SK-N-SH (cell line): ENCODE data around the gene COQ9. TPM values are rescaled to one million over a fixed set of nuclear protein-coding genes. Genes with fewer than 3 reads are reported as not detected.

ENCODE experiments used
- CTCF ChIA-PET: fragments of 300-600, 350-600 bp; formaldehyde crosslinking; extraction: SDS; loops from one replicate; lab custom pipeline; 2021; lab: Yijun Ruan, JAX
- POLR2A ChIA-PET: fragments of 350-600 bp; sonication (Branson Sonifier 250); formaldehyde crosslinking; extraction: SDS; loops from one replicate; lab custom pipeline; 2020; ENCODE audit warnings: antibody characterized with exemption, inconsistent platforms; lab: Yijun Ruan, JAX
- DNase-seq: peaks from one replicate; pipeline ENCODE4 v3.0.0; 2012
- H2AFZ ChIP-seq: fragments of 200-600 bp; sonication (generic); 2 replicates; pipeline ENCODE4 v1.8.1; 2016; ENCODE audit warnings: antibody characterized with exemption, mild to moderate bottlenecking, low read depth
- H3F3A ChIP-seq: fragments of 200-600 bp; sonication (generic); replicated peaks from 2 replicates; pipeline ENCODE3; 2016; ENCODE audit warnings: antibody characterized with exemption, mild to moderate bottlenecking; ENCODE audit not compliant: insufficient read depth
- H3K27ac ChIP-seq, 2 experiments: fragments of 200-500 bp in 1 of 2; fragments of 200-600 bp in 1 of 2; sonication (Bioruptor generic) in 1 of 2; sonication (generic), shearing (Covaris generic) in 1 of 2; 2 replicates each; pipeline versions ENCODE4 v1.5.1 to v1.6.1; 2014 to 2016; ENCODE audit warnings: low read depth in 2 of 2, inconsistent platforms in 1 of 2, low read length in 1 of 2, mild to moderate bottlenecking in 1 of 2, mixed read lengths in 1 of 2
- H3K27me3 ChIP-seq: fragments of 200-600 bp; sonication (generic), shearing (Covaris generic); 2 replicates; pipeline ENCODE4 v1.6.1; 2016; ENCODE audit warnings: mixed run types; ENCODE audit not compliant: insufficient read depth
- H3K36me3 ChIP-seq, 2 experiments: fragments of 200-500 bp in 1 of 2; fragments of 200-600 bp in 1 of 2; sonication (Bioruptor generic) in 1 of 2; sonication (generic) in 1 of 2; replicated peaks in 1 of 2; 2 replicates each; pipeline versions ENCODE3 to v1.5.1; 2014 to 2016; ENCODE audit warnings: low read length in 1 of 2, mild to moderate bottlenecking in 1 of 2; ENCODE audit not compliant: insufficient read depth in 2 of 2, control insufficient read depth in 1 of 2
- H3K4me1 ChIP-seq, 2 experiments: fragments of 200-500 bp in 1 of 2; fragments of 200-600 bp in 1 of 2; sonication (Bioruptor generic) in 1 of 2; sonication (generic), shearing (Covaris generic) in 1 of 2; 2 replicates each; pipeline versions ENCODE4 v1.5.1 to v1.6.1; 2014 to 2016; ENCODE audit warnings: low read depth in 1 of 2, low read length in 1 of 2, mixed run types in 1 of 2; ENCODE audit not compliant: insufficient read depth in 2 of 2, control insufficient read depth in 1 of 2
- H3K4me2 ChIP-seq: fragments of 200-600 bp; sonication (generic), shearing (Covaris generic); 2 replicates; pipeline ENCODE4 v1.6.1; 2017; ENCODE audit warnings: mixed run types
- H3K4me3 ChIP-seq, 2 experiments: fragments of 200-500 bp in 1 of 2; fragments of 200-600 bp in 1 of 2; sonication (Bioruptor generic) in 1 of 2; sonication (generic), shearing (Covaris generic) in 1 of 2; 2 replicates each; pipeline versions ENCODE4 v1.5.1 to v1.8.1; 2014 to 2016; ENCODE audit warnings: low read depth in 2 of 2, inconsistent platforms in 1 of 2, low read length in 1 of 2, mild to moderate bottlenecking in 1 of 2, mixed read lengths in 1 of 2, moderate library complexity in 1 of 2
- H3K79me2 ChIP-seq: fragments of 200-600 bp; sonication (generic); 2 replicates; pipeline ENCODE4 v1.8.1; 2017; ENCODE audit warnings: mild to moderate bottlenecking; ENCODE audit not compliant: insufficient read depth
- H3K9ac ChIP-seq: fragments of 200-600 bp; sonication (generic); 2 replicates; pipeline ENCODE4 v1.6.1; 2017; ENCODE audit warnings: mixed run types
- H3K9me2 ChIP-seq: fragments of 200-600 bp; sonication (generic); 2 replicates; pipeline ENCODE4 v1.6.1; 2017; ENCODE audit warnings: mixed run types
- H3K9me3 ChIP-seq: fragments of 200-600 bp; sonication (generic); 2 replicates; pipeline ENCODE4 v1.6.1; 2017; ENCODE audit warnings: mixed run types, mild to moderate bottlenecking, moderate library complexity
- H4K20me1 ChIP-seq: fragments of 200-600 bp; sonication (generic); 2 replicates; pipeline ENCODE4 v1.6.1; 2017; ENCODE audit warnings: mild to moderate bottlenecking, mixed run types; ENCODE audit not compliant: insufficient read depth
- ELF1 ChIP-seq: IDR thresholded peaks from 2 replicates; pipeline ENCODE4 v1.4.0; 2012
- EP300 ChIP-seq, 2 experiments: IDR thresholded peaks; 2 replicates each; pipeline versions ENCODE4 v1.4.0 to v1.6.1; 2012; ENCODE audit warnings: borderline replicate concordance in 1 of 2, low read depth in 1 of 2, low read length in 1 of 2
- EZH2phosphoT487 ChIP-seq: fragments of 200-600 bp; sonication (generic); IDR thresholded peaks from 2 replicates; pipeline ENCODE4 v1.6.1; 2017; ENCODE audit warnings: low read depth, mixed run types, mild to moderate bottlenecking, antibody characterized with exemption, moderate library complexity, borderline replicate concordance
- FOSL2 ChIP-seq: IDR thresholded peaks from 2 replicates; pipeline ENCODE4 v1.4.0; 2012; ENCODE audit warnings: low read depth, mild to moderate bottlenecking, moderate library complexity, borderline replicate concordance
- FOXJ3 ChIP-seq: sonication (generic); formaldehyde crosslinking; IDR thresholded peaks from 2 replicates; pipeline ENCODE4 v1.5.1; 2020; ENCODE audit warnings: mild to moderate bottlenecking, missing genetic modification reagents
- FOXM1 ChIP-seq: IDR thresholded peaks from 2 replicates; pipeline ENCODE4 v1.4.0; 2012; ENCODE audit warnings: low read depth, mild to moderate bottlenecking
- GATA2 ChIP-seq: sonication (generic); formaldehyde crosslinking; IDR thresholded peaks from 2 replicates; pipeline ENCODE4 v1.5.0; 2020; ENCODE audit warnings: mild to moderate bottlenecking, missing genetic modification reagents
- JUND ChIP-seq: IDR thresholded peaks from 2 replicates; pipeline ENCODE4 v1.4.0; 2012
- RAD21 ChIP-seq: IDR thresholded peaks from 2 replicates; pipeline ENCODE4 v1.6.1; 2012; ENCODE audit warnings: mild to moderate bottlenecking, low read length
- RCOR1 ChIP-seq: fragments of 150-350 bp; IDR thresholded peaks from 2 replicates; pipeline ENCODE4 v1.6.1; 2017; ENCODE audit warnings: antibody characterized with exemption, low read length
- TCF12 ChIP-seq: IDR thresholded peaks from 2 replicates; pipeline ENCODE4 v1.4.0; 2012
- TEAD4 ChIP-seq: IDR thresholded peaks from 2 replicates; pipeline ENCODE4 v1.4.0; 2012; ENCODE audit warnings: mild to moderate bottlenecking, borderline replicate concordance; ENCODE audit not compliant: insufficient read depth
- WGBS: methylation state at CpG from one replicate; pipeline ENCODE4 v1.1.6; 2017; ENCODE audit warnings: low lambda C conversion rate; 5-methylcytosine and 5-hydroxymethylcytosine counted together
- polyA plus RNA-seq, 3 experiments: library from polyadenylated mRNA; depleted of rRNA; stranded (reverse); fragments of >200 nt; gene quantifications; 2 replicates each; pipeline ENCODE4 v1.2.3, GENCODE V29; 2012
- TF ChIP-seq, protein P1 (sequence below): IDR thresholded peaks from 2 replicates; pipeline ENCODE4 v1.4.0; 2012; ENCODE audit warnings: low read depth, borderline replicate concordance
- TF ChIP-seq, protein P2 (sequence below): IDR thresholded peaks from 2 replicates; pipeline ENCODE4 v1.4.0; 2012; ENCODE audit warnings: low read depth
- TF ChIP-seq, protein P3 (sequence below): fragments of 150-350 bp; IDR thresholded peaks from 2 replicates; pipeline ENCODE4 v1.6.1; 2016; ENCODE audit warnings: mild to moderate bottlenecking, low read depth, low read length
- TF ChIP-seq, protein P4 (sequence below): IDR thresholded peaks from 2 replicates; pipeline ENCODE4; 2012

Gene COQ9
- polyA plus RNA-seq, 1 of the 3 experiments (the other 2 are of a cell fraction) = 81.2 TPM

DNA sequence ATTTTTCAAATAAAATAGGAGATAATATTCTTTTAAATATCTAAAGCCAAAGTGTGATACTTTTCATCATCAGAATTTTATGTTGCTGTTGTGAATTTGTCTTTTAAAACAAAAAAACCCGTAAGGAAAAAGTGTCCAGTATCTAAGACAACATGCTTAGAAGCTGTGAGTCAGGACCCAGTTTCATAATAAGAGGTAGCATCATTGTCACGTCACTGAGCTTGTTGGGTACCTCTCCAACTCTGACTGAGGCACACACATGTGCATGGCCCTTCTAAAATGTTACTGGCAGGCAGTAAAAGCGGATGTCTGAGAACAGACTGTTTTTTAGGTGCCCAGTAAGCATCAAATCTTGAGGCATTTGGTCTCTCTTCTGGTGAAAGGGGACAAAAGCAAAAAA lies 2.6 kb upstream of the COQ9 start (continued):
- TF ChIP-seq, protein P1, sequence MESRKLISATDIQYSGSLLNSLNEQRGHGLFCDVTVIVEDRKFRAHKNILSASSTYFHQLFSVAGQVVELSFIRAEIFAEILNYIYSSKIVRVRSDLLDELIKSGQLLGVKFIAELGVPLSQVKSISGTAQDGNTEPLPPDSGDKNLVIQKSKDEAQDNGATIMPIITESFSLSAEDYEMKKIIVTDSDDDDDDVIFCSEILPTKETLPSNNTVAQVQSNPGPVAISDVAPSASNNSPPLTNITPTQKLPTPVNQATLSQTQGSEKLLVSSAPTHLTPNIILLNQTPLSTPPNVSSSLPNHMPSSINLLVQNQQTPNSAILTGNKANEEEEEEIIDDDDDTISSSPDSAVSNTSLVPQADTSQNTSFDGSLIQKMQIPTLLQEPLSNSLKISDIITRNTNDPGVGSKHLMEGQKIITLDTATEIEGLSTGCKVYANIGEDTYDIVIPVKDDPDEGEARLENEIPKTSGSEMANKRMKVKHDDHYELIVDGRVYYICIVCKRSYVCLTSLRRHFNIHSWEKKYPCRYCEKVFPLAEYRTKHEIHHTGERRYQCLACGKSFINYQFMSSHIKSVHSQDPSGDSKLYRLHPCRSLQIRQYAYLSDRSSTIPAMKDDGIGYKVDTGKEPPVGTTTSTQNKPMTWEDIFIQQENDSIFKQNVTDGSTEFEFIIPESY = no peak
- TF ChIP-seq TCF12 = no peak
- no peak for TF ChIP-seq TEAD4
- TF ChIP-seq FOSL2 = no peak
- no peak for TF ChIP-seq RAD21
- TF ChIP-seq, protein P2, sequence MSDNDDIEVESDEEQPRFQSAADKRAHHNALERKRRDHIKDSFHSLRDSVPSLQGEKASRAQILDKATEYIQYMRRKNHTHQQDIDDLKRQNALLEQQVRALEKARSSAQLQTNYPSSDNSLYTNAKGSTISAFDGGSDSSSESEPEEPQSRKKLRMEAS = no peak
- no peak for TF ChIP-seq RCOR1
- TF ChIP-seq ELF1 = no peak
- no peak for TF ChIP-seq JUND

DNA sequence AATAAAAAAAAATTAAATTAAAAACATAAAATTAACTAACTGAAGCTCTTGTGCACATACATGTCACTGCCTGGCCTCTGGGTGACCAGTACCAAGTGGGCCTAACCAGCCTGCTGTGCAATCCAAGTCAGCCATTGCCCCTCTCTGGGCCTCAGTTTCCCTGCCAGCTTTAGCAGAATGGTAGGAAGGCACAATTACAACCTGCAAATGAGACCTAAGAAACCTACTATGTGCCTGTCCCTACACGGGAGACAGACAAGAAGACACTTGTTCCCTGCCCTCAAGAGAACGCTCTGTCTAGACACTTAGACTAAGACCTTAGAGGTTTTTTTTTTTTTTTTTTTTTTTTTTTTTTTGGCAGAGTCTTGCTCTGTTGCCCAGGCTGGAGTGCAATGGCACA lies 1.8 kb upstream of the COQ9 start:
- Histone ChIP-seq H3K27ac (no peak overlapping the region), H4K20me1 (no peaks in the 10 kb centered on the region), H3K9ac (no peak overlapping the region), H3K36me3 (peaks cover 9 to 14% of the 10 kb centered on the region in 2 experiments), H3F3A (no peaks in the 10 kb centered on the region), H3K79me2 (peaks cover 90% of the 10 kb centered on the region), H3K4me3 (no peak overlapping the region; a peak in 1 of 4 replicates), H3K4me2 (no peak overlapping the region), H2AFZ (no peak overlapping the region), H3K9me3 (no peaks in the 10 kb centered on the region; the same call in 1 of the 2 replicates), H3K4me1 (peaks cover 3 to 9% of the 10 kb centered on the region in 2 experiments; a peak in 2 of 4 replicates), H3K9me2 (no peaks in the 10 kb centered on the region), H3K27me3 (no peaks in the 10 kb centered on the region)
- POLR2A ChIA-PET = interaction anchor here (1.0 kb wide), 1 partner anchor 17 kb away, joined by 4 read pairs; the partner anchor contains the start of gene POLR2C
- 88% methylated on average over 2 of the region's 2 CpGs for WGBS
- TF ChIP-seq GATA2 (CRISPR knock-in tag) = no peak
- no peak for TF ChIP-seq EZH2phosphoT487
- TF ChIP-seq, protein P3, sequence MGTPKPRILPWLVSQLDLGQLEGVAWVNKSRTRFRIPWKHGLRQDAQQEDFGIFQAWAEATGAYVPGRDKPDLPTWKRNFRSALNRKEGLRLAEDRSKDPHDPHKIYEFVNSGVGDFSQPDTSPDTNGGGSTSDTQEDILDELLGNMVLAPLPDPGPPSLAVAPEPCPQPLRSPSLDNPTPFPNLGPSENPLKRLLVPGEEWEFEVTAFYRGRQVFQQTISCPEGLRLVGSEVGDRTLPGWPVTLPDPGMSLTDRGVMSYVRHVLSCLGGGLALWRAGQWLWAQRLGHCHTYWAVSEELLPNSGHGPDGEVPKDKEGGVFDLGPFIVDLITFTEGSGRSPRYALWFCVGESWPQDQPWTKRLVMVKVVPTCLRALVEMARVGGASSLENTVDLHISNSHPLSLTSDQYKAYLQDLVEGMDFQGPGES = no peak
- no peak for TF ChIP-seq FOXJ3 (CRISPR knock-in tag)
- no peak for TF ChIP-seq ELF1
- no peak for TF ChIP-seq FOXM1
- TF ChIP-seq, protein P4, sequence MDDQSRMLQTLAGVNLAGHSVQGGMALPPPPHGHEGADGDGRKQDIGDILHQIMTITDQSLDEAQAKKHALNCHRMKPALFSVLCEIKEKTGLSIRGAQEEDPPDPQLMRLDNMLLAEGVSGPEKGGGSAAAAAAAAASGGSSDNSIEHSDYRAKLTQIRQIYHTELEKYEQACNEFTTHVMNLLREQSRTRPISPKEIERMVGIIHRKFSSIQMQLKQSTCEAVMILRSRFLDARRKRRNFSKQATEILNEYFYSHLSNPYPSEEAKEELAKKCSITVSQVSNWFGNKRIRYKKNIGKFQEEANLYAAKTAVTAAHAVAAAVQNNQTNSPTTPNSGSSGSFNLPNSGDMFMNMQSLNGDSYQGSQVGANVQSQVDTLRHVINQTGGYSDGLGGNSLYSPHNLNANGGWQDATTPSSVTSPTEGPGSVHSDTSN = no peak
- no peak for TF ChIP-seq EP300 (IDR thresholded peaks at IDR 0.05; ENCODE audit: borderline replicate concordance in 1 of 2, low read depth in 1 of 2, low read length in 1 of 2)
- no peak for TF ChIP-seq TCF12
- CTCF ChIA-PET = interaction anchor here (1.4 to 9.2 kb wide), 6 partner anchors 16 to 145 kb away, joined by 3 to 53 read pairs (median 16); partner anchors contain the start of gene POLR2C
- no peak for DNase-seq
